Neural crest cell (in vitro differentiated cells): Measurements from ENCODE around the gene HYLS1. TPM values are rescaled to one million over a fixed set of nuclear protein-coding genes. Genes with fewer than 3 reads are reported as not detected.

Experiments
- DNase-seq: peaks from one replicate; pipeline ENCODE4 v3.0.0; 2021; ENCODE audit warnings: low read depth, mixed read lengths, low spot score
- H3K27ac Mint-ChIP-seq: one replicate; pipeline ENCODE4 v1.8.0; 2021; ENCODE audit warnings: mild to moderate bottlenecking, mixed read lengths; ENCODE audit not compliant: unreplicated experiment
- H3K27me3 Mint-ChIP-seq: 2 replicates; pipeline ENCODE4 v1.8.0; 2021; ENCODE audit warnings: low read depth, mild to moderate bottlenecking, mixed read lengths
- H3K36me3 Mint-ChIP-seq: 2 replicates; pipeline ENCODE4 v1.8.0; 2021; ENCODE audit warnings: low read depth, mild to moderate bottlenecking, mixed read lengths
- H3K4me1 Mint-ChIP-seq: 2 replicates; pipeline ENCODE4 v1.8.0; 2021; ENCODE audit warnings: mixed read lengths
- H3K4me3 Mint-ChIP-seq: one replicate; pipeline ENCODE4 v1.8.0; 2021; ENCODE audit warnings: mild to moderate bottlenecking, mixed read lengths
- H3K9me3 Mint-ChIP-seq: 2 replicates; pipeline ENCODE4 v1.8.0; 2021; ENCODE audit warnings: mixed read lengths
- CTCF ChIP-seq: fragments of 200-600 bp; sonication (generic); conservative IDR thresholded peaks from 2 replicates; pipeline ENCODE4 v1.5.0; 2021; ENCODE audit warnings: antibody characterized with exemption, mild to moderate bottlenecking
- total RNA-seq: library from RNA; stranded (reverse); gene quantifications from 2 replicates; pipeline ENCODE4 v1.2.1, GENCODE V29; 2021

Gene HYLS1
- total RNA-seq, 1 donor from 2014 or later = 7.7 TPM

- Mint-ChIP-seq H3K4me1 (no peaks in the 10 kb centered on the region), H3K36me3 (no peaks in the 10 kb centered on the region), H3K27ac (no peak overlapping the region), H3K27me3 (peaks cover 15% of the 10 kb centered on the region), H3K4me3 (no peak overlapping the region), H3K9me3 (no peaks in the 10 kb centered on the region)
- DNase-seq = no peak
- no peak for TF ChIP-seq CTCF
Measured at GRCh38 chr11:125932301-125932700, 44.8 kb downstream of the HYLS1 start.

- Mint-ChIP-seq H3K9me3 (no peaks in the 10 kb centered on the region), H3K27ac (no peak overlapping the region), H3K4me1 (no peaks in the 10 kb centered on the region), H3K36me3 (no peaks in the 10 kb centered on the region), H3K27me3 (peaks cover 15% of the 10 kb centered on the region), H3K4me3 (no peak overlapping the region)
- no peak for DNase-seq
- no peak for TF ChIP-seq CTCF
Measured at GRCh38 chr11:125933030-125933813, 45.8 kb downstream of the HYLS1 start.

GRCh38 chr11:125934473-125934872 is 47.0 kb downstream of the HYLS1 start:
- H3K4me1 Mint-ChIP-seq = peaks cover 4% of the 10 kb centered on the region
- no peak overlapping the region for H3K4me3 Mint-ChIP-seq
- H3K27ac Mint-ChIP-seq = no peak overlapping the region
- no peaks in the 10 kb centered on the region for H3K36me3 Mint-ChIP-seq
- TF ChIP-seq CTCF = no peak
- no peaks in the 10 kb centered on the region for H3K9me3 Mint-ChIP-seq
- H3K27me3 Mint-ChIP-seq = peaks cover 15% of the 10 kb centered on the region
- DNase-seq = no peak

- peaks cover 15% of the 10 kb centered on the region for H3K27me3 Mint-ChIP-seq
- no peak for TF ChIP-seq CTCF
- H3K4me3 Mint-ChIP-seq = no peak overlapping the region
- no peak for DNase-seq
- H3K27ac Mint-ChIP-seq = no peak overlapping the region
- no peaks in the 10 kb centered on the region for H3K9me3 Mint-ChIP-seq
- no peaks in the 10 kb centered on the region for H3K36me3 Mint-ChIP-seq
- peaks cover 4% of the 10 kb centered on the region for H3K4me1 Mint-ChIP-seq
Measured at GRCh38 chr11:125935056-125935455, 47.6 kb downstream of the HYLS1 start.

GRCh38 chr11:125935618-125936199 is 48.2 kb downstream of the HYLS1 start:
- no peak overlapping the region for H3K27ac Mint-ChIP-seq
- H3K4me3 Mint-ChIP-seq = no peak overlapping the region
- H3K9me3 Mint-ChIP-seq = no peaks in the 10 kb centered on the region
- H3K36me3 Mint-ChIP-seq = no peaks in the 10 kb centered on the region
- peaks cover 4% of the 10 kb centered on the region for H3K4me1 Mint-ChIP-seq
- TF ChIP-seq CTCF = no peak
- H3K27me3 Mint-ChIP-seq = peaks cover 13% of the 10 kb centered on the region
- DNase-seq = no peak
